Sigmoid colon (tissue), 7 donors: ENCODE data around the gene LPP. TPM values are rescaled to one million over a fixed set of nuclear protein-coding genes. Genes with fewer than 3 reads are reported as not detected.

ENCODE experiments used
- DNase-seq: peaks from one replicate; pipeline ENCODE4 v3.0.0-alpha.2; 2019
- H3K27ac ChIP-seq, 4 donors: fragments of 200-600 bp; sonication (generic); one replicate each; pipeline ENCODE4 v1.5.1; 2016 to 2019; ENCODE audit warnings: mild to moderate bottlenecking in 1 of 4
- H3K27me3 ChIP-seq, 3 donors: fragments of 200-600 bp; sonication (generic); one replicate each; pipeline ENCODE4 v1.5.1; 2019; ENCODE audit warnings: mild to moderate bottlenecking in 1 of 3
- H3K36me3 ChIP-seq, 4 donors: fragments of 200-600 bp; sonication (generic); one replicate each; pipeline ENCODE4 v1.5.1; 2016 to 2019
- H3K4me1 ChIP-seq, 4 donors: fragments of 200-600 bp; sonication (generic); one replicate each; pipeline ENCODE4 v1.5.1; 2017 to 2019
- H3K4me3 ChIP-seq, 4 donors: fragments of 200-600 bp; sonication (generic); one replicate each; pipeline ENCODE4 v1.5.1; 2017 to 2019; ENCODE audit warnings: mild to moderate bottlenecking in 2 of 4, moderate library complexity in 1 of 4
- H3K9me3 ChIP-seq, 4 donors: fragments of 200-600 bp in 3 of 4; sonication (generic) in 3 of 4; one replicate each; pipeline versions ENCODE4 v1.5.1 to v1.6.1; 2013 to 2019
- CTCF ChIP-seq, 4 experiments: fragments of 450-650 bp in 3 of 4; fragments of 200-600 bp in 1 of 4; IDR thresholded peaks; one replicate each; pipeline ENCODE4 v1.5.1; 2016 to 2019; ENCODE audit warnings: antibody characterized with exemption in 4 of 4, mild to moderate bottlenecking in 3 of 4, moderate library complexity in 2 of 4
- EP300 ChIP-seq, 4 donors: sonication (generic); formaldehyde crosslinking; IDR thresholded peaks; one replicate each; pipeline ENCODE4 v1.6.1; 2017; ENCODE audit warnings: antibody characterized with exemption in 4 of 4
- POLR2A ChIP-seq, 2 donors: fragments of 450-650 bp; IDR thresholded peaks; one replicate each; pipeline ENCODE4 v1.6.1; 2016; ENCODE audit warnings: antibody characterized with exemption in 2 of 2, mild to moderate bottlenecking in 2 of 2, moderate library complexity in 2 of 2
- POLR2AphosphoS5 ChIP-seq, 4 donors: sonication (generic); formaldehyde crosslinking; IDR thresholded peaks; one replicate each; pipeline ENCODE4 v1.6.1; 2017; ENCODE audit warnings: antibody characterized with exemption in 4 of 4
- WGBS, 2 donors: extraction: QIAGEN DNeasy Blood & Tissue Kit; methylation state at CpG; one replicate each; pipeline ENCODE4 v1.1.7; 2013; 5-methylcytosine and 5-hydroxymethylcytosine counted together
- intact Hi-C: fragments of 100-400 bp; cut with DNase I; formaldehyde crosslinking; loops from one replicate; pipeline ENCODE4 v1.15.1; 2023
- polyA plus RNA-seq, 3 donors: library from polyadenylated mRNA; stranded (reverse); fragments of 200-250 nt; gene quantifications; one replicate each; pipeline ENCODE4 v1.2.3, GENCODE V29; 2013
- total RNA-seq, 4 donors: library from RNA; depleted of rRNA; stranded (reverse); fragments of >200 nt; gene quantifications; one replicate each; pipeline ENCODE4 v1.1.0, GENCODE V29; 2016
- donor health status: healthy with polysubstance abuse.
- donor health status: Bipolar disorder and iron deficiency.
- donor health status: healthy.

The LPP gene
- total and polyA plus RNA-seq, 7 donors = 5.3 to 1,773 (median 824) TPM

GRCh38 chr3:188299068-188299467 is 145.1 kb downstream of the LPP start:
- Histone ChIP-seq H3K27ac (peak overlapping the region; percentile 75 to 94 (median 84)), H3K36me3 (no peaks in the 10 kb centered on the region), H3K4me1 (peaks cover 0 to 100% (median 92%) of the 10 kb centered on the region in 4 donors), H3K27me3 (no peaks in the 10 kb centered on the region), H3K9me3 (no peaks in the 10 kb centered on the region), H3K4me3 (no peak overlapping the region)
- intact Hi-C loops = no loop called here
- DNase-seq = no peak
- TF ChIP-seq POLR2A (IDR thresholded peaks at IDR 0.05) (no peak), EP300 (IDR thresholded peaks at IDR 0.05) (no peak), POLR2AphosphoS5 (IDR thresholded peaks at IDR 0.05) (no peak), CTCF (IDR thresholded peaks at IDR 0.05) (no peak)
- WGBS, 2 donors = 82 to 91% methylated on average over 11 of the region's 11 CpGs

GRCh38 chr3:188299708-188300107 is 145.8 kb downstream of the LPP start:
- Histone ChIP-seq H3K4me1 (peaks cover 0 to 100% (median 92%) of the 10 kb centered on the region in 4 donors), H3K27me3 (no peaks in the 10 kb centered on the region), H3K4me3 (no peak overlapping the region), H3K27ac (peak overlapping the region; percentile 75 to 94 (median 84)), H3K9me3 (no peaks in the 10 kb centered on the region), H3K36me3 (no peaks in the 10 kb centered on the region)
- TF ChIP-seq POLR2A (IDR thresholded peaks at IDR 0.05) = no peak
- peak; percentile 22 to 78 (median 52) for TF ChIP-seq POLR2AphosphoS5 (IDR thresholded peaks at IDR 0.05)
- peak in 1 of 4 donors; percentile 39 for TF ChIP-seq EP300 (IDR thresholded peaks at IDR 0.05)
- no peak for TF ChIP-seq CTCF (IDR thresholded peaks at IDR 0.05)
- intact Hi-C loops = no loop called here
- 85 to 96% methylated on average over 2 of the region's 2 CpGs for WGBS, 2 donors
- no peak for DNase-seq

- peaks cover 0 to 93% (median 84%) of the 10 kb centered on the region in 4 donors for H3K4me1 ChIP-seq
- H3K9me3 ChIP-seq = no peaks in the 10 kb centered on the region
- WGBS, 2 donors = 87 to 89% methylated on average over 1 of the region's 1 CpG
- DNase-seq = no peak
- H3K4me3 ChIP-seq = no peak overlapping the region
- peak overlapping the region in 3 of 4 donors; percentile 80 to 94 (median 87) for H3K27ac ChIP-seq
- TF ChIP-seq POLR2A (IDR thresholded peaks at IDR 0.05) = no peak
- TF ChIP-seq POLR2AphosphoS5 (IDR thresholded peaks at IDR 0.05) = no peak
- TF ChIP-seq EP300 (IDR thresholded peaks at IDR 0.05) = no peak
- no peak for TF ChIP-seq CTCF (IDR thresholded peaks at IDR 0.05)
- no peaks in the 10 kb centered on the region for H3K36me3 ChIP-seq
- intact Hi-C loops = no loop called here
- no peaks in the 10 kb centered on the region for H3K27me3 ChIP-seq
These were observed 147.2 kb downstream of the LPP start for GRCh38 chr3:188301147-188301546.

GRCh38 chr3:188303286-188303799 is 149.4 kb downstream of the LPP start:
- DNase-seq = no peak
- intact Hi-C loops = no loop called here
- Histone ChIP-seq H3K27ac (peak overlapping the region in 3 of 4 donors; percentile 80 to 94 (median 87)), H3K4me3 (no peak overlapping the region), H3K27me3 (no peaks in the 10 kb centered on the region), H3K9me3 (no peaks in the 10 kb centered on the region), H3K36me3 (no peaks in the 10 kb centered on the region), H3K4me1 (peaks cover 0 to 90% (median 77%) of the 10 kb centered on the region in 4 donors)
- 96 to 98% methylated on average over 2 of the region's 2 CpGs for WGBS, 2 donors
- TF ChIP-seq CTCF (IDR thresholded peaks at IDR 0.05) = no peak
- TF ChIP-seq EP300 (IDR thresholded peaks at IDR 0.05) = no peak
- no peak for TF ChIP-seq POLR2A (IDR thresholded peaks at IDR 0.05)
- TF ChIP-seq POLR2AphosphoS5 (IDR thresholded peaks at IDR 0.05) = no peak

- DNase-seq = no peak
- Histone ChIP-seq H3K4me1 (peaks cover 0 to 87% (median 74%) of the 10 kb centered on the region in 4 donors), H3K4me3 (no peak overlapping the region), H3K27ac (peak overlapping the region in 3 of 4 donors; percentile 35 to 94 (median 87)), H3K36me3 (no peaks in the 10 kb centered on the region), H3K9me3 (no peaks in the 10 kb centered on the region), H3K27me3 (no peaks in the 10 kb centered on the region)
- intact Hi-C loops = no loop called here
- 64 to 85% methylated on average over 3 of the region's 3 CpGs for WGBS, 2 donors
- TF ChIP-seq POLR2AphosphoS5 (IDR thresholded peaks at IDR 0.05) = no peak
- TF ChIP-seq POLR2A (IDR thresholded peaks at IDR 0.05) = no peak
- TF ChIP-seq CTCF (IDR thresholded peaks at IDR 0.05) = no peak
- TF ChIP-seq EP300 (IDR thresholded peaks at IDR 0.05) = no peak
These were observed 149.9 kb downstream of the LPP start for GRCh38 chr3:188303823-188304222.
